Transverse colon (tissue), 4 donors: Measurements from ENCODE around the gene PRH1.

Source experiments
- CTCF ChIP-seq, 5 experiments: fragments of 200-600 bp in 3 of 5; fragments of 450-650 bp in 2 of 5; sonication (generic) in 3 of 5; IDR thresholded peaks; 1 replicate in 2 of 5; 2 replicates in 3 of 5; pipeline ENCODE4 v1.5.1; 2016 to 2017; ENCODE audit warnings: antibody characterized with exemption in 5 of 5, inconsistent platforms in 3 of 5, mild to moderate bottlenecking in 2 of 5, moderate library complexity in 1 of 5
- POLR2AphosphoS5 ChIP-seq, 3 donors: sonication (generic); formaldehyde crosslinking; IDR thresholded peaks; one replicate each; pipeline ENCODE4 v1.6.1; 2016; ENCODE audit warnings: antibody characterized with exemption in 3 of 3

DNA sequence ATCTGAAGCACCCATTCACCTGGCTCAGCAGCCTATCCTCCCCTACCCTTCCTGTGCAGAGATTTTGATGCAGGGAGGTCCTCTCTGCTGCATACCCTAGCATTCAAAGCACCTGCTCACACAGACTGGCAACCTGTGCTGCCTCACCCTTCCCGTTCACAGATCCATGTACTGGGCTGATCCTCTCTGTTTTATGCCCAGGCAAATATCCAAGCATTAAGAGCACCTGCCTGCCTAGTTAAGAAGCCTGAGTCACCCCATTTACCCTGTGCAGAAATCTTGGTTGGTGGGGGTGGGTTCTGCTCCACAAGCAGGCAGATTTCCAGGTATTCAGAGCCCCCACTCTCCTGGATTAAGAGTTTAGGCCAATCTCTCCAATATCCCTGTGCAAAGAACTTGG lies 16.9 kb upstream of the PRH1 start:
- TF ChIP-seq CTCF (IDR thresholded peaks at IDR 0.05) (no peak), POLR2AphosphoS5 (IDR thresholded peaks at IDR 0.05) (no peak)
